Lower leg skin (tissue), 3 donors: Measurements from ENCODE around the gene AUTS2.

ENCODE experiments used
- POLR2A ChIP-seq, 2 donors: fragments of 450-650 bp; IDR thresholded peaks; one replicate each; pipeline ENCODE4 v1.6.1; 2016 to 2017; ENCODE audit warnings: antibody characterized with exemption in 2 of 2, mild to moderate bottlenecking in 1 of 2, moderate library complexity in 1 of 2
- TF ChIP-seq, protein P1 (sequence below), 3 donors: fragments of 450-650 bp; IDR thresholded peaks; one replicate each; pipeline ENCODE4 v1.5.1; 2016; ENCODE audit warnings: antibody characterized with exemption in 3 of 3, mild to moderate bottlenecking in 3 of 3, moderate library complexity in 2 of 3

DNA sequence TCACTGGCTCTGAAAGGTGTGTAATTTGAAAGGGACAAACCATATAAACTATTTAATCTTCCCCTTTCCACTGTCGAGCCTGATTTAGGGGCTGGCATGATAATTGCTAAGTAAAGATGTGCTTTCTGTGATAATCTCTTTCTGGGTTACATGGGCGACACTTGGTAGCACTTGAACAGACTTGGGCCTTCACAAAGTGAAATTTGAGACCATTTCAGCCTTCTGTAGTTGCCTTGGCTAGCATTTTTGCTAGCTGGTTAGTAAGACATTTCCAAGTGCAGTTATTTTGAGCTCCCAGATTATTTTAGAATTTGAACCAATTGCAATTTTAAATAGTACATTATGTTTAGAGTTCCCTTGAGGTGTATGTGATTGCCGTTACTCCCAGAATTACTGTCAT, 1101.0 kb downstream of the AUTS2 start:
- TF ChIP-seq, protein P1, sequence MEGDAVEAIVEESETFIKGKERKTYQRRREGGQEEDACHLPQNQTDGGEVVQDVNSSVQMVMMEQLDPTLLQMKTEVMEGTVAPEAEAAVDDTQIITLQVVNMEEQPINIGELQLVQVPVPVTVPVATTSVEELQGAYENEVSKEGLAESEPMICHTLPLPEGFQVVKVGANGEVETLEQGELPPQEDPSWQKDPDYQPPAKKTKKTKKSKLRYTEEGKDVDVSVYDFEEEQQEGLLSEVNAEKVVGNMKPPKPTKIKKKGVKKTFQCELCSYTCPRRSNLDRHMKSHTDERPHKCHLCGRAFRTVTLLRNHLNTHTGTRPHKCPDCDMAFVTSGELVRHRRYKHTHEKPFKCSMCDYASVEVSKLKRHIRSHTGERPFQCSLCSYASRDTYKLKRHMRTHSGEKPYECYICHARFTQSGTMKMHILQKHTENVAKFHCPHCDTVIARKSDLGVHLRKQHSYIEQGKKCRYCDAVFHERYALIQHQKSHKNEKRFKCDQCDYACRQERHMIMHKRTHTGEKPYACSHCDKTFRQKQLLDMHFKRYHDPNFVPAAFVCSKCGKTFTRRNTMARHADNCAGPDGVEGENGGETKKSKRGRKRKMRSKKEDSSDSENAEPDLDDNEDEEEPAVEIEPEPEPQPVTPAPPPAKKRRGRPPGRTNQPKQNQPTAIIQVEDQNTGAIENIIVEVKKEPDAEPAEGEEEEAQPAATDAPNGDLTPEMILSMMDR (IDR thresholded peaks at IDR 0.05): no peak
- no peak for TF ChIP-seq POLR2A (IDR thresholded peaks at IDR 0.05)
